ENCODE measurements around the gene NAXE.

The NAXE gene

GRCh38 chr1:156559797-156560385, 31.7 kb upstream of the NAXE start:
- CTCF ChIA-PET, result interaction anchor here (0.6 kb wide), 1 partner anchor 197 kb away, joined by 3 read pairs; no protein-coding TSS in a partner anchor
- POLR2A ChIA-PET, result interaction anchor here (1.2 kb wide), 1 partner anchor 12 kb away, joined by 5 read pairs; no protein-coding TSS in a partner anchor
- no peak for DNase-seq (ENCODE audit: extremely low spot score)
- TF ChIP-seq LEF1 (IDR thresholded peaks at IDR 0.05; ENCODE audit: borderline replicate concordance) (no peak), ARNT (IDR thresholded peaks at IDR 0.05) (no peak), SUZ12 (IDR thresholded peaks at IDR 0.05) (no peak), PKNOX1 (IDR thresholded peaks at IDR 0.05) (no peak), TARDBP (IDR thresholded peaks at IDR 0.05) (no peak), SP1 (IDR thresholded peaks at IDR 0.05) (no peak), ZNF384 (IDR thresholded peaks at IDR 0.05) (no peak), L3MBTL2 (conservative IDR thresholded peaks at IDR 0.05) (no peak), FOXK2 (IDR thresholded peaks at IDR 0.05) (no peak), CTBP1 (IDR thresholded peaks at IDR 0.05; ENCODE audit: borderline replicate concordance) (no peak), NFRKB (IDR thresholded peaks at IDR 0.05) (no peak), BHLHE40 (IDR thresholded peaks at IDR 0.05; ENCODE audit: borderline replicate concordance) (no peak), HDGF (IDR thresholded peaks at IDR 0.05; ENCODE audit: borderline replicate concordance) (no peak), ELF4 (IDR thresholded peaks at IDR 0.05) (no peak)

- no peak for TF ChIP-seq NFRKB (IDR thresholded peaks at IDR 0.05)
- no peak for TF ChIP-seq SUZ12 (IDR thresholded peaks at IDR 0.05)
- TF ChIP-seq CTBP1 (IDR thresholded peaks at IDR 0.05; ENCODE audit: borderline replicate concordance), result no peak
- TF ChIP-seq ZNF384 (IDR thresholded peaks at IDR 0.05), result no peak
- TF ChIP-seq FOXA1 (IDR thresholded peaks at IDR 0.05), result no peak
- TF ChIP-seq L3MBTL2 (conservative IDR thresholded peaks at IDR 0.05), result no peak
- no peak for TF ChIP-seq PKNOX1 (IDR thresholded peaks at IDR 0.05)
- TF ChIP-seq ARNT (IDR thresholded peaks at IDR 0.05), result no peak
- TF ChIP-seq BHLHE40 (IDR thresholded peaks at IDR 0.05; ENCODE audit: borderline replicate concordance), result no peak
- TF ChIP-seq ELF4 (IDR thresholded peaks at IDR 0.05), result no peak
- TF ChIP-seq LEF1 (IDR thresholded peaks at IDR 0.05; ENCODE audit: borderline replicate concordance), result no peak
- no peak for TF ChIP-seq FOXK2 (IDR thresholded peaks at IDR 0.05)
- TF ChIP-seq SP1 (IDR thresholded peaks at IDR 0.05), result no peak
- no peak for TF ChIP-seq FOXM1 (IDR thresholded peaks at IDR 0.05; ENCODE audit: borderline replicate concordance)
- TF ChIP-seq TARDBP (IDR thresholded peaks at IDR 0.05), result no peak
- TF ChIP-seq HDGF (IDR thresholded peaks at IDR 0.05; ENCODE audit: borderline replicate concordance), result no peak
- ChIA-PET CTCF (interaction anchor here (0.6 kb wide), 1 partner anchor 198 kb away, joined by 3 read pairs; no protein-coding TSS in a partner anchor), POLR2A (no interaction called here)
- no peak for DNase-seq (ENCODE audit: extremely low spot score)
Observed at GRCh38 chr1:156560585-156561163, 30.9 kb upstream of the NAXE start.

GRCh38 chr1:156565519-156565918, 26.1 kb upstream of the NAXE start:
- DNase-seq (ENCODE audit: extremely low spot score), result no peak
- CTCF ChIA-PET, result no interaction called here
- POLR2A ChIA-PET, result no interaction called here
- TF ChIP-seq L3MBTL2 (conservative IDR thresholded peaks at IDR 0.05) (no peak), SP1 (IDR thresholded peaks at IDR 0.05) (no peak), SUZ12 (IDR thresholded peaks at IDR 0.05) (no peak), CTBP1 (IDR thresholded peaks at IDR 0.05; ENCODE audit: borderline replicate concordance) (no peak)

- DNase-seq (ENCODE audit: extremely low spot score), result no peak
- no peak for TF ChIP-seq ELF4 (IDR thresholded peaks at IDR 0.05)
- no peak for TF ChIP-seq ARNT (IDR thresholded peaks at IDR 0.05)
- TF ChIP-seq LEF1 (IDR thresholded peaks at IDR 0.05; ENCODE audit: borderline replicate concordance), result no peak
- TF ChIP-seq ZNF384 (IDR thresholded peaks at IDR 0.05), result no peak
- no peak for TF ChIP-seq FOXM1 (IDR thresholded peaks at IDR 0.05; ENCODE audit: borderline replicate concordance)
- no peak for TF ChIP-seq FOXK2 (IDR thresholded peaks at IDR 0.05)
- ChIA-PET CTCF (no interaction called here), POLR2A (no interaction called here)
Observed at GRCh38 chr1:156566436-156566835, 25.1 kb upstream of the NAXE start.

GRCh38 chr1:156571261-156571852, 20.2 kb upstream of the NAXE start:
- CTCF ChIA-PET, result interaction anchor here (1.0 kb wide), 1 partner anchor 186 kb away, joined by 3 read pairs; no protein-coding TSS in a partner anchor
- POLR2A ChIA-PET, result interaction anchor here (0.5 to 1.5 kb wide), 6 partner anchors 9 to 114 kb away, joined by 3 to 6 read pairs (median 6); partner anchors contain the start of gene NAXE
- TF ChIP-seq FOXM1 (IDR thresholded peaks at IDR 0.05; ENCODE audit: borderline replicate concordance), result no peak
- no peak for TF ChIP-seq FOXA1 (IDR thresholded peaks at IDR 0.05)
- no peak for TF ChIP-seq CTBP1 (IDR thresholded peaks at IDR 0.05; ENCODE audit: borderline replicate concordance)
- peak; percentile 56 for TF ChIP-seq ZNF384 (IDR thresholded peaks at IDR 0.05)
- no peak for TF ChIP-seq NFRKB (IDR thresholded peaks at IDR 0.05)
- peak; percentile 61 for DNase-seq (ENCODE audit: extremely low spot score)

- peak; percentile 97 for DNase-seq (ENCODE audit: extremely low spot score)
- POLR2A ChIA-PET, result interaction anchor here (0.9 to 1.5 kb wide), 5 partner anchors 9 to 115 kb away, joined by 3 to 6 read pairs (median 5); partner anchors contain the start of gene NAXE
- CTCF ChIA-PET, result no interaction called here
- TF ChIP-seq NFRKB (IDR thresholded peaks at IDR 0.05), result no peak
- TF ChIP-seq L3MBTL2 (conservative IDR thresholded peaks at IDR 0.05), result 0 out of 2 replicates have a peak, but pooled peaks have one; percentile 31
- no peak for TF ChIP-seq TARDBP (IDR thresholded peaks at IDR 0.05)
- TF ChIP-seq ELF4 (IDR thresholded peaks at IDR 0.05), result peak; percentile 36; the same call in 1 of the 2 replicates
Observed at GRCh38 chr1:156571919-156572662, 19.5 kb upstream of the NAXE start, which contains the start of gene IQGAP3. Gene IQGAP3, minus strand, starts transcription at chr1:156572565. Its CDS starts 36 bp downstream, at chr1:156572529.

Measured in HEK293T (cell line).